ENCODE results near the gene SRGAP3.

DNA sequence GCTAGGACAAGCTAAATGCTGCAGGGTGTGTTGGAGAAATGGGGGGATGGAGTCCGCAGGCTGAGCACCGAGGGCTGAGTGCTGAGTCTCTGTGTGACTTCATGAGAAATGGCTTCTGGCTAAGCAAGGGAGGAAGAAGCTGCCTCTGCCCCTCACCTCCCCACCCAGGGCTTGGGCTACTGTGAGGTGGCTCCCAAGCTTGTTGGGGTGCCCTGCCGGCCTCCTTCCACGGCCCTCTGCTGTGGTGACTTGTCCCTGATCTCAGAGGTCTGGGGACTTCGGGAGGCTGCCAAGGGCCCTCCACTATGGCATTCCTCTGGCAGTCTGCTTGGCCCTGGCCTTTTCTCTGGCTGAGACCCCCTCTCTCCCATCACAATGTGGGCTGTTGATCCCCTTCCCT, 256.1 kb downstream of the SRGAP3 start:
- TF ChIP-seq POLR2A (IDR thresholded peaks at IDR 0.05) (no peak), POLR2AphosphoS5 (IDR thresholded peaks at IDR 0.05) (no peak)
- TF ChIP-seq, protein P1, sequence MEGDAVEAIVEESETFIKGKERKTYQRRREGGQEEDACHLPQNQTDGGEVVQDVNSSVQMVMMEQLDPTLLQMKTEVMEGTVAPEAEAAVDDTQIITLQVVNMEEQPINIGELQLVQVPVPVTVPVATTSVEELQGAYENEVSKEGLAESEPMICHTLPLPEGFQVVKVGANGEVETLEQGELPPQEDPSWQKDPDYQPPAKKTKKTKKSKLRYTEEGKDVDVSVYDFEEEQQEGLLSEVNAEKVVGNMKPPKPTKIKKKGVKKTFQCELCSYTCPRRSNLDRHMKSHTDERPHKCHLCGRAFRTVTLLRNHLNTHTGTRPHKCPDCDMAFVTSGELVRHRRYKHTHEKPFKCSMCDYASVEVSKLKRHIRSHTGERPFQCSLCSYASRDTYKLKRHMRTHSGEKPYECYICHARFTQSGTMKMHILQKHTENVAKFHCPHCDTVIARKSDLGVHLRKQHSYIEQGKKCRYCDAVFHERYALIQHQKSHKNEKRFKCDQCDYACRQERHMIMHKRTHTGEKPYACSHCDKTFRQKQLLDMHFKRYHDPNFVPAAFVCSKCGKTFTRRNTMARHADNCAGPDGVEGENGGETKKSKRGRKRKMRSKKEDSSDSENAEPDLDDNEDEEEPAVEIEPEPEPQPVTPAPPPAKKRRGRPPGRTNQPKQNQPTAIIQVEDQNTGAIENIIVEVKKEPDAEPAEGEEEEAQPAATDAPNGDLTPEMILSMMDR (IDR thresholded peaks at IDR 0.05): no peak

Measured in gastroesophageal sphincter (tissue), 3 donors.